GM18951 (cell line): Measurements from ENCODE around the gene MRPL23.

Experiments used
- POLR2A ChIP-seq: IDR thresholded peaks from 4 replicates; pipeline ENCODE4 v1.6.1; 2011; ENCODE audit warnings: mild to moderate bottlenecking; ENCODE audit not compliant: insufficient read length, insufficient read depth; ENCODE audit errors: extremely low read depth
- in situ Hi-C: fragments of 300-500 bp; cut with MboI; formaldehyde crosslinking; loops from one replicate; pipeline ENCODE4 v1.12.0; 2022; ENCODE audit warnings: low sequenced_read_pairs, mixed read lengths, inconsistent platforms; ENCODE audit not compliant: unreplicated experiment

Gene MRPL23

DNA sequence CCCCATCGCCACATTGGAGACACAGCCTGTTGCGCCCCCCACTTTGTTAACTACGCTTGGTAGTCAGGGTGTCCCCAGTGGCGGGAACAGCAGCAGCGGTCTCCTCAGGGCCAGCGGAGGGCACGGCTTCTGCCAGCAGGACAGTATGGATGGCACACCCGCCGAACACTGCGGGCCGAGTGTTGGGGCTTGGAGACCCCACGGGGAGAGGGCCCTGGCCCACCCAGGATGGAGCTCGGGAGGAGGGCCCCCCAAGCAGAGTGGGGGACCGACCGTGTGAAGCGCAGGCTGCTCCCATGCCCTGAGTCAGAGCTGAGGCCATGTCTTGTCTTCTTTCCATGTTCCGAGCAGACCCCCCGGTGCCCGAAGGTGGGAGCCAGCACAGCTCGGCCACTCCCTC, 17.8 kb downstream of the MRPL23 start:
- in situ Hi-C loops: no loop called here
- TF ChIP-seq POLR2A: no peak

DNA sequence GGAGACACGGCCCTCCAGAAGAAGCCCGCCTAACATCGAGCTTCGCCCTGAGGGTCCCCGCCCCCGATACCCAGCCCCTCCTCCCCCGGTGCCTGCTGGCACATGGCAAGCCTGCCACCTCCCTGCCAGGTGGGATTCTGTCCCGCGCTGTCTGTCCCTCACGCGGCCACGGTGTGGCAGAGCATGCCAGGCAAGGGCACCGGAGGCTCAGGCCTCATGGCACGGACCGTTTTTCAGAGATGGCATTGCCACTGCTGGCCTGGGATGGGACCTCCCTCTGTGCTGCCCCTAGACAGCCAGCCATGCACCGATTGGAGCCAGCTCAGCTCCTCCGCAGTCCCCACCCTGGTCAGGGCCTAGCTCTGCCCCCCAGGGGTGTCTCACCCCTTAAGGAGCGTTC, 19.4 kb downstream of the MRPL23 start:
- in situ Hi-C loops: no loop called here
- no peak for TF ChIP-seq POLR2A

DNA sequence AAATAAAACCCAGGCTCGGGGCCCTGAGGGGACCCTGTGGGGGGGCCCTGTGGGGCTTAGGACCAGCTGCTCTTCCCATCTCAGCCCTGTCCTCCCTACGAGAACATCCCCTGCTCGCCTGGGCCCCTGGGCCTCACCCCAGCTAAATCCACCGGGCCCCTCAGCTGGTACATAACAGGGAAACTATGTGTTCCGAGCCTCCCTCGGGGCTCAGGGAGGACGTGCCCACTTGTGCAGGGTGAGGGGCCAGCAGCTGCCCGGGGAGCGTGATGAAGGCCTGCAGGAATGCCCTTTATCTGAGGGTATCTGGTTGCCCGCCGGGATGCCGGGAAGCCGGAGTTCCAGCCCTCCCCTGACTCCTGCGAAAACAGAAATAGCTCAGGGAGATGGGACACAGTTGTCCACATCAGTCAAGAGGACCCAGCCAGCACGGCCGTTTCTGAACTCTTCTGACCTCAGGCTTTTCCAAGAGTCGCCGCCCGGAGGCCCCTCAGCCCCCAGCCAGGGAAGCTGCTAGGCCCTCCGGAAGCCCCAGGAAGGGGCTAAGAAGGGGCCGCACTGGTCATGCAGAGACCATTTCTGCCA, 20.6 kb downstream of the MRPL23 start:
- in situ Hi-C loops: no loop called here
- no peak for TF ChIP-seq POLR2A

DNA sequence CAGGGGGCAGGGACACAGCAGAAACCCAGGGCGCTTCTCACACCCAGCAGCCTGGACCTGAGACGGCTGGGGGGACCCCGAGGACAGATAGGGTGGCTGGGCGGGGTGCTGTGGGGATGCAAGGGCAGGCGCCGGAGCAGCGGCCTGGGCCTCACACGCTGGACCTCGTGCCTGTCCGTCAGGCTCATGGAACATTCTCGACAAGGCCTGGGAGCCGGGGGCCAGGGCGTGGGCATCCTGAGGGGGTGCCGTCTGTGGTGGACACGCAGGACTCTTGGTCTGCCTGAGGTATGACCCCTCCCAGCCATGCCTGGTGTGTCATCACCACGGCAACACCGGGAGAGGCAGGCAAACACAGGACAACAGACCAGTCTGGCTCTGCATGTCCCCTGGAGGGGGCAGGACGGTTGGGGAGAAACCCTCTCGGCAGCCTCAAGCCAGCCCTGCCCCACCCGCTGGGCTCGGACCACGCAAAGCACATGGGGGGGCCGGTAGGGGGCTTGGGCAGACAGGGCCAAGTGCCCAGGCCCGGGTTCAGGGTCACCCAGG, 21.4 kb downstream of the MRPL23 start:
- no peak for TF ChIP-seq POLR2A
- in situ Hi-C loops: no loop called here

- in situ Hi-C loops: no loop called here
- no peak for TF ChIP-seq POLR2A
Measured at GRCh38 chr11:1969035-1969434, 21.9 kb downstream of the MRPL23 start.

- no peak for TF ChIP-seq POLR2A
Measured at GRCh38 chr11:1969776-1970175, 22.6 kb downstream of the MRPL23 start.

DNA sequence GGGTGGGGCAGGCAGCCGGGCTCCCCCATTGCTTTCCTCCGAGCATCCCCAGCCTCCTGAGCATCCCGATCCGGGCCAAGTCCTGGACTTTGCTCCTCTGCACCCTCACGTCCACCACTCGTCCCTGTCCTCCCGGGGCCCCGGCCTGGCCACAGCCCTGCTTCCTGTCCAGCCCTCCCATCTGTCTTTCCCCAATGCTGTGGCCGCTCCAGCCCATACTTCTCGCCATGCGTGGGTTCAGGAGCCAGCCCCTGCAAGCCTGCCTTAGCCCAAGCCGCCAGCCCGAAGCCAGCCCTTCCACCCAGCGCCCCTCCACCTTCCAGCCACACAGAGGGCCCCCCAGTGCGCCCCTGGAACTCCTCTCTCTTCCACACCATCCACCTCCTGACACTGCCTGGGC, 23.8 kb downstream of the MRPL23 start:
- TF ChIP-seq POLR2A: no peak
- in situ Hi-C loops: no loop called here

More at GRCh38 chr11:1969776-1970175, 22.6 kb downstream of the MRPL23 start:
- in situ Hi-C loops: no loop called here

- in situ Hi-C loops: no loop called here
- TF ChIP-seq POLR2A: no peak
Measured at GRCh38 chr11:1975185-1975584, 28.1 kb downstream of the MRPL23 start.

DNA sequence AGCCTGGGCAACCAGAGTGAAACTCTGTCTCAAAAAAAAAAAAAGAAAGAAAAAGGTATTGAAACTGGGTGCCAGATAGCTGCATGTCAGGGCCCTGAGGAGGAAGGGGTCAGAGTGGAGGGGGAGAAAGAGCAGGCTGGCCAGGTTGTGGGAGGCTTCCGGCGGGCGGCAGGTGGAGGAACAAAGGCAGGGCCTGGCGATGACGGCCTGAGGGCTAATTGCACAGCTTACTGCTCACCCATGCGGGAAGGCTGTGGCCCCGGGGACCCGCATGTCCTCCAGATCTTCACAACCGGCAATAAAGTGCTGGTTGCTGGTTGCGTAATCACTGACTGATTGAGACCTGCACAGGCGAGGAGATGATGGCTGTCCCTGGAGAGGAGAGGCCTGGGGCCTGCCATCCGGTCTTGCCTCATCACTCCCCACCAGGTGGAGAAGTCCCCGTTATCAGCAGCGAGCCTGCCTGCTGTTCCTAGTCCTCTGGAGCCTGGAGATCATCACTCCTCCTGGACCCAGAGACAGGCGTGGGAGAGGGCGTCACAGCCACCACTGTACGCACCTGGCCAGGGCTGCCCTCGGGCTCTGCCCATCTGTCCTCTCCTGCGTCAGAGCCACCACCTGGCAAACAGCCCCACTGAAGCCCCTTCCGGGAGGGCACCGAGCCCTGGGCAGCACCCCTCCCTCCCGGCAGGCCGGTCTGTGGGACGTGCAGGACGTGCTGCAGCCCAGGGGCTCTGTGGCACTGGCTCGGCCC, 31.8 kb downstream of the MRPL23 start:
- no peak for TF ChIP-seq POLR2A
- in situ Hi-C loops: no loop called here

- in situ Hi-C loops: no loop called here
- no peak for TF ChIP-seq POLR2A
Measured at GRCh38 chr11:1979607-1980006, 32.5 kb downstream of the MRPL23 start.

GRCh38 chr11:1982873-1983600, 35.9 kb downstream of the MRPL23 start:
- in situ Hi-C loops: no loop called here
- TF ChIP-seq POLR2A: no peak

- TF ChIP-seq POLR2A: no peak
- in situ Hi-C loops: no loop called here
Measured at GRCh38 chr11:1983601-1983961, 36.4 kb downstream of the MRPL23 start.

- TF ChIP-seq POLR2A: no peak
- in situ Hi-C loops: no loop called here
Measured at GRCh38 chr11:1987024-1987423, 39.9 kb downstream of the MRPL23 start.
